Measurements from ENCODE around the gene PDZD2.

The PDZD2 gene

DNA sequence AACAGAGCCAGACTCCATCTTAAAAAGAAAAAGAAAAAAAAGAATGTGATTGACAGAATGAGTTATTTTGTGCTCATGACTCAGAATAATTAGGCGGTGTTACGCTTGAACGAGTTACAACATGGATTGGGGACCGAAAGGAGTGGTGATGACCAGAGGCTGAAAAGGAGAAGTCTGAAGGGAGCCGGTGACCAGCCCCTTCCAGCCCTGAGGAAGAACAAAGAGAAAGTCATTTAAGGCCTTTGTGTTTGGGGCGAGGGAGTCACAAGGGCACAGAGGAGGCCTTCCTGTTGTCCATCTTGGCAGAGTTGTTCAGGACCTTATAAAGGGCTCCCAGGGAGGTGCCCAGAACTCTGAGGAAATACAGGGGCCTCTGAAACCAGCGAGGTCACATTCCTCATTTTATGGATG lies 403.6 kb downstream of the PDZD2 start:
- Histone ChIP-seq H3K4me3 (ENCODE audit: insufficient read depth, low read depth, low read length) (no peak overlapping the region), H3K9me3 (ENCODE audit: control insufficient read depth, low read length) (no peaks in the 10 kb centered on the region), H3K27me3 (ENCODE audit: control insufficient read depth, insufficient read depth, low read length, poor library complexity, severe bottlenecking) (no peaks in the 10 kb centered on the region), H3K27ac (ENCODE audit: insufficient read depth, low read depth, low read length, poor library complexity, severe bottlenecking) (no peak overlapping the region), H3K4me1 (ENCODE audit: control insufficient read depth, insufficient read depth, low read length) (no peaks in the 10 kb centered on the region), H3K36me3 (ENCODE audit: control insufficient read depth, insufficient read depth, low read length) (no peaks in the 10 kb centered on the region)
- WGBS, 2 experiments: 67 to 71% methylated on average over 7 of the region's 7 CpGs

GRCh38 chr5:32043105-32043504 lies 404.2 kb downstream of the PDZD2 start:
- 91 to 94% methylated on average over 5 of the region's 5 CpGs for WGBS, 2 experiments
- H3K4me3 ChIP-seq (ENCODE audit: insufficient read depth, low read depth, low read length): no peak overlapping the region
- H3K4me1 ChIP-seq (ENCODE audit: control insufficient read depth, insufficient read depth, low read length): no peaks in the 10 kb centered on the region
- no peaks in the 10 kb centered on the region for H3K27me3 ChIP-seq (ENCODE audit: control insufficient read depth, insufficient read depth, low read length, poor library complexity, severe bottlenecking)
- H3K27ac ChIP-seq (ENCODE audit: insufficient read depth, low read depth, low read length, poor library complexity, severe bottlenecking): no peak overlapping the region
- no peaks in the 10 kb centered on the region for H3K36me3 ChIP-seq (ENCODE audit: control insufficient read depth, insufficient read depth, low read length)
- H3K9me3 ChIP-seq (ENCODE audit: control insufficient read depth, low read length): no peaks in the 10 kb centered on the region

DNA sequence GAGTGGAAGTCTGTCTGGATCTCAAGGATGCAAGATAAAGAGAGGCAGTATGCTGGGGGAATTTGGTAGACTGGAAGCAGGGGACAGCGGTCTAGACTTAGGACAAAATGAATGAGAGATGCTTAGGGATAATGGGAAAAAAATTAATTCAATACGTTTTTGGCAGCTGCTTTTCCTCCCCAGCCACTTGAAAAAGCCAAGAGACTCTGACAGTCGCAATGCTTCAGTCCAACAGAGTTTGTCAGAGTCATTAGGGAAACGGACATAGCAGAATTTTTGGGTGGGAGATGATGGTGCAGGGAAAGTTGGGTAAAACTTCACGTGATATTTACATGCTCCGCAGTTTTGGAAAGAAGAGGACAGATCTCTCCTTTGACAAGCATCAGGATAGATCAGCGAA lies 405.5 kb downstream of the PDZD2 start:
- H3K9me3 ChIP-seq (ENCODE audit: control insufficient read depth, low read length): no peaks in the 10 kb centered on the region
- WGBS, 2 experiments: 90 to 94% methylated on average over 7 of the region's 7 CpGs
- no peak overlapping the region for H3K4me3 ChIP-seq (ENCODE audit: insufficient read depth, low read depth, low read length)
- H3K27me3 ChIP-seq (ENCODE audit: control insufficient read depth, insufficient read depth, low read length, poor library complexity, severe bottlenecking): no peaks in the 10 kb centered on the region
- no peak overlapping the region for H3K27ac ChIP-seq (ENCODE audit: insufficient read depth, low read depth, low read length, poor library complexity, severe bottlenecking)
- H3K4me1 ChIP-seq (ENCODE audit: control insufficient read depth, insufficient read depth, low read length): no peaks in the 10 kb centered on the region
- no peaks in the 10 kb centered on the region for H3K36me3 ChIP-seq (ENCODE audit: control insufficient read depth, insufficient read depth, low read length)

- Histone ChIP-seq H3K27ac (ENCODE audit: insufficient read depth, low read depth, low read length, poor library complexity, severe bottlenecking) (no peak overlapping the region), H3K4me1 (ENCODE audit: control insufficient read depth, insufficient read depth, low read length) (no peaks in the 10 kb centered on the region)
These were observed 406.0 kb downstream of the PDZD2 start for GRCh38 chr5:32044939-32045338.

GRCh38 chr5:32047056-32047455 lies 408.1 kb downstream of the PDZD2 start:
- Histone ChIP-seq H3K27ac (ENCODE audit: insufficient read depth, low read depth, low read length, poor library complexity, severe bottlenecking) (no peak overlapping the region), H3K4me3 (ENCODE audit: insufficient read depth, low read depth, low read length) (no peak overlapping the region), H3K4me1 (ENCODE audit: control insufficient read depth, insufficient read depth, low read length) (no peaks in the 10 kb centered on the region), H3K36me3 (ENCODE audit: control insufficient read depth, insufficient read depth, low read length) (no peaks in the 10 kb centered on the region), H3K27me3 (ENCODE audit: control insufficient read depth, insufficient read depth, low read length, poor library complexity, severe bottlenecking) (no peaks in the 10 kb centered on the region), H3K9me3 (ENCODE audit: control insufficient read depth, low read length) (no peaks in the 10 kb centered on the region)
- 93 to 96% methylated on average over 3 to 4 of the region's 4 CpGs for WGBS, 2 experiments

More at GRCh38 chr5:32044939-32045338, 406.0 kb downstream of the PDZD2 start:
- Histone ChIP-seq H3K36me3 (ENCODE audit: control insufficient read depth, insufficient read depth, low read length) (no peaks in the 10 kb centered on the region), H3K27me3 (ENCODE audit: control insufficient read depth, insufficient read depth, low read length, poor library complexity, severe bottlenecking) (no peaks in the 10 kb centered on the region), H3K4me3 (ENCODE audit: insufficient read depth, low read depth, low read length) (no peak overlapping the region), H3K9me3 (ENCODE audit: control insufficient read depth, low read length) (no peaks in the 10 kb centered on the region)

- Histone ChIP-seq H3K36me3 (ENCODE audit: control insufficient read depth, insufficient read depth, low read length) (no peaks in the 10 kb centered on the region), H3K4me3 (ENCODE audit: insufficient read depth, low read depth, low read length) (no peak overlapping the region), H3K27me3 (ENCODE audit: control insufficient read depth, insufficient read depth, low read length, poor library complexity, severe bottlenecking) (no peaks in the 10 kb centered on the region), H3K27ac (ENCODE audit: insufficient read depth, low read depth, low read length, poor library complexity, severe bottlenecking) (no peak overlapping the region), H3K4me1 (ENCODE audit: control insufficient read depth, insufficient read depth, low read length) (no peaks in the 10 kb centered on the region), H3K9me3 (ENCODE audit: control insufficient read depth, low read length) (no peaks in the 10 kb centered on the region)
- WGBS, 2 experiments: 93 to 94% methylated on average over 5 of the region's 5 CpGs
These were observed 412.9 kb downstream of the PDZD2 start for GRCh38 chr5:32051796-32052195.

- H3K9me3 ChIP-seq (ENCODE audit: control insufficient read depth, low read length): no peaks in the 10 kb centered on the region
- no peak overlapping the region for H3K27ac ChIP-seq (ENCODE audit: insufficient read depth, low read depth, low read length, poor library complexity, severe bottlenecking)
- 93 to 94% methylated on average over 14 to 15 of the region's 15 CpGs for WGBS, 2 experiments
- H3K4me1 ChIP-seq (ENCODE audit: control insufficient read depth, insufficient read depth, low read length): no peaks in the 10 kb centered on the region
- H3K36me3 ChIP-seq (ENCODE audit: control insufficient read depth, insufficient read depth, low read length): no peaks in the 10 kb centered on the region
- no peaks in the 10 kb centered on the region for H3K27me3 ChIP-seq (ENCODE audit: control insufficient read depth, insufficient read depth, low read length, poor library complexity, severe bottlenecking)
- H3K4me3 ChIP-seq (ENCODE audit: insufficient read depth, low read depth, low read length): no peak overlapping the region
These were observed 417.2 kb downstream of the PDZD2 start for GRCh38 chr5:32055891-32056866.

- H3K9me3 ChIP-seq (ENCODE audit: control insufficient read depth, low read length): no peaks in the 10 kb centered on the region
- 95 to 96% methylated on average over 12 of the region's 12 CpGs for WGBS, 2 experiments
- no peaks in the 10 kb centered on the region for H3K27me3 ChIP-seq (ENCODE audit: control insufficient read depth, insufficient read depth, low read length, poor library complexity, severe bottlenecking)
- H3K36me3 ChIP-seq (ENCODE audit: control insufficient read depth, insufficient read depth, low read length): no peaks in the 10 kb centered on the region
- no peaks in the 10 kb centered on the region for H3K4me1 ChIP-seq (ENCODE audit: control insufficient read depth, insufficient read depth, low read length)
- H3K4me3 ChIP-seq (ENCODE audit: insufficient read depth, low read depth, low read length): no peak overlapping the region
- no peak overlapping the region for H3K27ac ChIP-seq (ENCODE audit: insufficient read depth, low read depth, low read length, poor library complexity, severe bottlenecking)
These were observed 418.5 kb downstream of the PDZD2 start for GRCh38 chr5:32057187-32058096.

DNA sequence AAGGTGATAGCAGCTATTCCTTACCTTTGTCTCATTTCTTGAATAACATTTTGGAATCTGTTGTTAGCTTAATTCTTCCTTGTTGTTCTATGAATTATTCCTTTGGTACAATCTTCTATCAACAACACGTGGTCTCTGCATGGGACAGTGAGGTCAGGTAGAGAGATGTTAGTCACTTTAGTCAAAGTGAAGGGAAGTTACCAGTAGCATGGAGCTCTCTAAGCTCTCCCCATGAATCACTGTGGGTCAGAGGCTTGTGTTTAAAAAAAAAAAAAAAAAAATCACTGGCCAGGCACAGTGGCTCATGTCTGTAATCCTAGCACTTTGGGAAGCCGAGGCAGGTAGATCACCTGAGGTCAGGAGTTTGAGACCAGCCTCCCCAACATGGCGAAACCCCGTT lies 419.2 kb downstream of the PDZD2 start:
- Histone ChIP-seq H3K4me3 (ENCODE audit: insufficient read depth, low read depth, low read length) (no peak overlapping the region), H3K9me3 (ENCODE audit: control insufficient read depth, low read length) (no peaks in the 10 kb centered on the region), H3K36me3 (ENCODE audit: control insufficient read depth, insufficient read depth, low read length) (no peaks in the 10 kb centered on the region), H3K27ac (ENCODE audit: insufficient read depth, low read depth, low read length, poor library complexity, severe bottlenecking) (no peak overlapping the region), H3K4me1 (ENCODE audit: control insufficient read depth, insufficient read depth, low read length) (no peaks in the 10 kb centered on the region), H3K27me3 (ENCODE audit: control insufficient read depth, insufficient read depth, low read length, poor library complexity, severe bottlenecking) (no peaks in the 10 kb centered on the region)
- 94 to 95% methylated on average over 4 of the region's 4 CpGs for WGBS, 2 experiments

- 94 to 99% methylated on average over 3 of the region's 3 CpGs for WGBS, 2 experiments
- no peaks in the 10 kb centered on the region for H3K36me3 ChIP-seq (ENCODE audit: control insufficient read depth, insufficient read depth, low read length)
- no peak overlapping the region for H3K4me3 ChIP-seq (ENCODE audit: insufficient read depth, low read depth, low read length)
- no peaks in the 10 kb centered on the region for H3K4me1 ChIP-seq (ENCODE audit: control insufficient read depth, insufficient read depth, low read length)
- no peaks in the 10 kb centered on the region for H3K9me3 ChIP-seq (ENCODE audit: control insufficient read depth, low read length)
- H3K27me3 ChIP-seq (ENCODE audit: control insufficient read depth, insufficient read depth, low read length, poor library complexity, severe bottlenecking): no peaks in the 10 kb centered on the region
- no peak overlapping the region for H3K27ac ChIP-seq (ENCODE audit: insufficient read depth, low read depth, low read length, poor library complexity, severe bottlenecking)
These were observed 420.1 kb downstream of the PDZD2 start for GRCh38 chr5:32058997-32059396.
